T-helper 1 cell treated with Interleukin-12 subunit alpha and Interleukin-12 subunit beta and Interleukin-4 antibody, amounts not matched to agents 30 μg/mL and 1 μg/mL, for 36 hours (primary cell): Measurements from ENCODE around the gene AZIN2.
"Not testable (repeated sequence)": the region's sequence is repeated elsewhere in the genome, so short reads cannot be mapped to it uniquely, and the experiment has no call there.

Experiments used
- H3K27ac Mint-ChIP-seq: one replicate; pipeline ENCODE4 v1.8.0; 2021; ENCODE audit warnings: mild to moderate bottlenecking, mixed read lengths
- H3K27me3 Mint-ChIP-seq: one replicate; pipeline ENCODE4 v1.8.0; 2021; ENCODE audit warnings: low read depth, mixed read lengths
- H3K36me3 Mint-ChIP-seq: one replicate; pipeline ENCODE4 v1.8.0; 2021; ENCODE audit warnings: low read depth, mixed read lengths
- H3K4me1 Mint-ChIP-seq: one replicate; pipeline ENCODE4 v1.8.0; 2021; ENCODE audit warnings: low read depth, mixed read lengths
- H3K4me3 Mint-ChIP-seq: one replicate; pipeline ENCODE4 v1.8.0; 2021; ENCODE audit warnings: mild to moderate bottlenecking, moderate library complexity, mixed read lengths
- H3K9me3 Mint-ChIP-seq: one replicate; pipeline ENCODE4 v1.8.0; 2021; ENCODE audit warnings: mixed read lengths

AZIN2 gene

GRCh38 chr1:33094971-33095604 lies 14.1 kb downstream of the AZIN2 start:
- Mint-ChIP-seq H3K27ac (no peak overlapping the region), H3K9me3 (no peaks in the 10 kb centered on the region), H3K27me3 (no peaks in the 10 kb centered on the region), H3K36me3 (peaks cover 9% of the 10 kb centered on the region), H3K4me3 (no peak overlapping the region), H3K4me1 (peaks cover 52% of the 10 kb centered on the region)

GRCh38 chr1:33096363-33097005 lies 15.5 kb downstream of the AZIN2 start:
- Mint-ChIP-seq H3K4me1 (peaks cover 57% of the 10 kb centered on the region), H3K4me3 (peak overlapping the region; percentile 0), H3K27ac (peak overlapping the region; percentile 7), H3K9me3 (no peaks in the 10 kb centered on the region), H3K27me3 (no peaks in the 10 kb centered on the region), H3K36me3 (peaks cover 12% of the 10 kb centered on the region)

- peak overlapping the region; percentile 5 for H3K27ac Mint-ChIP-seq
- H3K4me1 Mint-ChIP-seq, result peaks cover 53% of the 10 kb centered on the region
- no peaks in the 10 kb centered on the region for H3K27me3 Mint-ChIP-seq
- peaks cover 12% of the 10 kb centered on the region for H3K36me3 Mint-ChIP-seq
- no peaks in the 10 kb centered on the region for H3K9me3 Mint-ChIP-seq
- H3K4me3 Mint-ChIP-seq, result no peak overlapping the region
These were observed 16.2 kb downstream of the AZIN2 start for GRCh38 chr1:33097137-33097611.

DNA sequence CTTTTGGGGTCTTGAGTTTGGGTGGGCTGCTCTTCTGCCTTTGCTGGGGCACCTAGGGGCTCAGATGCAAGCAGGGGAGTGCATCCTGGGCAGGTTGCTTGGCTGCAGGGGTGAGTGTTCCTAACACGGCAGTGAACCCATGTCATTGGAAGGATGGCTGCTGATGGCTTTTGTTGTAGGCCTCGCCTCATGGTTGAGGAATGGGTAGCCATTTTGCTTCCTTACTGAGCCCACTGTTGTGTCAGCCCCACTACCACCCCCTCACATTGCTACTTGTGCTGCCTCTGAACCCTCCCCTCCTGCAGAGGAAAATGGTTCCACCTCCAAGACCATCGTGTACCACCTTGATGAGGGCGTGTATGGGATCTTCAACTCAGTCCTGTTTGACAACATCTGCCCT lies 16.8 kb downstream of the AZIN2 start:
- Mint-ChIP-seq H3K36me3 (peaks cover 16% of the 10 kb centered on the region), H3K9me3 (no peaks in the 10 kb centered on the region), H3K27ac (peak overlapping the region; percentile 96), H3K27me3 (no peaks in the 10 kb centered on the region), H3K4me3 (peak overlapping the region; percentile 81), H3K4me1 (peaks cover 56% of the 10 kb centered on the region)

DNA sequence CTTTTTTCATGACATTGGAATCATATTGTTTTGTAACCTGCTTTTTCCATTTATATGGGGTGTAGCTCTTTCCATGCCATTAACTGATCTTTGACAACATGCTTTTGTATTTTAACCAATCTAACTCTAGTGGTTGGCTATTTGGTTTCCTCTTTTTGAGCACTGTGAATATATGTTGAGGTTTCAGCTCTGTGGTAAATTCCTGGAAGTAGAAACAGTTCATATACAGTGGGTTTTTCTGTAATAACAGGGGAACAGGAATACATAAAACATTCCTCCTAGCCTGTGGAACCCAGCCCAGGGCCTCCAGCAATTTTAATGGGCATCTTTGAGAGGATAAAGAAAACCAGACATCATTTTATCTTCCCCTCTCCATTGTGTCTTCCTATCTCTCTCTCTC lies 17.4 kb downstream of the AZIN2 start:
- H3K4me1 Mint-ChIP-seq, result peaks cover 62% of the 10 kb centered on the region
- no peaks in the 10 kb centered on the region for H3K27me3 Mint-ChIP-seq
- peak overlapping the region; percentile 96 for H3K27ac Mint-ChIP-seq
- peaks cover 22% of the 10 kb centered on the region for H3K36me3 Mint-ChIP-seq
- H3K9me3 Mint-ChIP-seq, result no peaks in the 10 kb centered on the region
- peak overlapping the region; percentile 81 for H3K4me3 Mint-ChIP-seq

DNA sequence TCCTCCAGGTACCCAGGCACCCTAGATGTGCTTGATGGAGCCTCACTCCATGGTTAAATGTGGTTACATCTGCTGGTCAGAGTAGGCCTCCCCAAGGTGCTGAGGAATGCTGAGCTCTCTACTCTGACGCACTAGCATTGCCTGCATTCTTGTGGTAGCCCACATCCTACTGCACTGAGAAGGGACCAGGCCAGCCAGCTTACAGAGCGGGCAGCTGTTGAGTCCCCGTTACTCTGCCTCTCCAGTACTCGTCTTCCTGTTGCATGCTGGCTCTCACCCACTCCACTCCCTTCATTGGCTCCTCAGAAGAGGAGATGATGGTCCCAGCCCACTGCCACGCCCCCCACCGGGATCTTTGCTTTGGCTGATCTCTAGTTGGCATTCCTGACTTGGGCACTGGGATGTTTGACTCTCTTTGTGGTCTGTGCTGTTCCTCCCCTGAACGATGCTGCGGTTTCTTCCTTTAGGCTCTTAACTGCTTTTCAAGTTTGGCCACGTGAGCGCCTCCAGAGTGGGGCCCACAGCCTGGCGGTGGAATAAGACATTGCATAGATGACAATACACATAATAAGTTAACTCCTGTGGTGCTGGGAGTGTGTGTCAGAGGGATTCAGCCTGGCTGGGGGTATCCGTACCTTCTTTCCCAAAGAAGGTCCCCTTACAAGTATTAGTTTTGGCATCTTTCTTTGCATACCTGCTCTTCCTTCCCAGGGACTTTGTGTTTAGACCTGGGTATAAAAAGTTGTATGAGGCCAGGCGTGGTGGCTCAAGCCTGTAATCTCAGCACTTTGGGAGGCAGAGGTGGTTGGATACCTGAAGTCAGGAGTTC lies 18.6 kb downstream of the AZIN2 start:
- peak overlapping the region; percentile 96 for H3K27ac Mint-ChIP-seq
- H3K4me1 Mint-ChIP-seq, result peaks cover 62% of the 10 kb centered on the region
- no peaks in the 10 kb centered on the region for H3K27me3 Mint-ChIP-seq
- H3K4me3 Mint-ChIP-seq, result peak overlapping the region; percentile 81
- H3K9me3 Mint-ChIP-seq, result no peaks in the 10 kb centered on the region
- H3K36me3 Mint-ChIP-seq, result peaks cover 26% of the 10 kb centered on the region

DNA sequence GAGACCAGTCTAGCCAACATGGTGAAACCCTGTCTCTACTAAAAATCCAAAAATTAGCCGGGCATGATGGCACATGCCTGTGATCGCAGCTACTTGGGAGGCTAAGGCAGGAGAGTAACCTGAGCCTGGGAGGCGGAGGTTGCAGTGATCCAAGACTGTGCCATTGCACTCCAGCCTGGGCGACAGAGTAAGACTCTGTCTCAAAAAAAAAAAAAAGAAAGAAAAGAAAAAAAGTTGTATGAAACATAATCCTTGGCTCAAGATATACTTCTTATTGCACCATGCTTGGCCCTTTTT lies 19.1 kb downstream of the AZIN2 start:
- not testable (repeated sequence) for H3K4me3 Mint-ChIP-seq, H3K27me3 Mint-ChIP-seq, H3K9me3 Mint-ChIP-seq
- Mint-ChIP-seq H3K36me3 (peaks cover 26% of the 10 kb centered on the region), H3K4me1 (peaks cover 56% of the 10 kb centered on the region), H3K27ac (peak overlapping the region; percentile 96)

GRCh38 chr1:33110477-33110876 lies 29.5 kb downstream of the AZIN2 start:
- Mint-ChIP-seq H3K4me3 (no peak overlapping the region), H3K27me3 (peaks cover 3% of the 10 kb centered on the region), H3K27ac (no peak overlapping the region), H3K4me1 (peaks cover 4% of the 10 kb centered on the region), H3K36me3 (peaks cover 9% of the 10 kb centered on the region), H3K9me3 (peaks cover 12% of the 10 kb centered on the region)

GRCh38 chr1:33111965-33112364 lies 31.0 kb downstream of the AZIN2 start:
- Mint-ChIP-seq H3K27me3 (peaks cover 3% of the 10 kb centered on the region), H3K4me3 (no peak overlapping the region), H3K4me1 (peaks cover 4% of the 10 kb centered on the region), H3K36me3 (peaks cover 5% of the 10 kb centered on the region), H3K27ac (no peak overlapping the region), H3K9me3 (peaks cover 12% of the 10 kb centered on the region)

- H3K9me3 Mint-ChIP-seq, result no peaks in the 10 kb centered on the region
- no peaks in the 10 kb centered on the region for H3K4me1 Mint-ChIP-seq
- H3K36me3 Mint-ChIP-seq, result no peaks in the 10 kb centered on the region
- no peaks in the 10 kb centered on the region for H3K27me3 Mint-ChIP-seq
- no peak overlapping the region for H3K4me3 Mint-ChIP-seq
- no peak overlapping the region for H3K27ac Mint-ChIP-seq
These were observed 36.6 kb downstream of the AZIN2 start for GRCh38 chr1:33117440-33118085.

GRCh38 chr1:33118274-33118673 lies 37.3 kb downstream of the AZIN2 start:
- peak overlapping the region; percentile 47 for H3K27ac Mint-ChIP-seq
- no peak overlapping the region for H3K4me3 Mint-ChIP-seq
- no peaks in the 10 kb centered on the region for H3K27me3 Mint-ChIP-seq
- H3K36me3 Mint-ChIP-seq, result no peaks in the 10 kb centered on the region
- H3K9me3 Mint-ChIP-seq, result no peaks in the 10 kb centered on the region
- no peaks in the 10 kb centered on the region for H3K4me1 Mint-ChIP-seq

GRCh38 chr1:33119050-33119449 lies 38.1 kb downstream of the AZIN2 start:
- Mint-ChIP-seq H3K4me3 (no peak overlapping the region), H3K27ac (peak overlapping the region; percentile 2), H3K36me3 (no peaks in the 10 kb centered on the region), H3K4me1 (no peaks in the 10 kb centered on the region), H3K27me3 (no peaks in the 10 kb centered on the region), H3K9me3 (no peaks in the 10 kb centered on the region)

DNA sequence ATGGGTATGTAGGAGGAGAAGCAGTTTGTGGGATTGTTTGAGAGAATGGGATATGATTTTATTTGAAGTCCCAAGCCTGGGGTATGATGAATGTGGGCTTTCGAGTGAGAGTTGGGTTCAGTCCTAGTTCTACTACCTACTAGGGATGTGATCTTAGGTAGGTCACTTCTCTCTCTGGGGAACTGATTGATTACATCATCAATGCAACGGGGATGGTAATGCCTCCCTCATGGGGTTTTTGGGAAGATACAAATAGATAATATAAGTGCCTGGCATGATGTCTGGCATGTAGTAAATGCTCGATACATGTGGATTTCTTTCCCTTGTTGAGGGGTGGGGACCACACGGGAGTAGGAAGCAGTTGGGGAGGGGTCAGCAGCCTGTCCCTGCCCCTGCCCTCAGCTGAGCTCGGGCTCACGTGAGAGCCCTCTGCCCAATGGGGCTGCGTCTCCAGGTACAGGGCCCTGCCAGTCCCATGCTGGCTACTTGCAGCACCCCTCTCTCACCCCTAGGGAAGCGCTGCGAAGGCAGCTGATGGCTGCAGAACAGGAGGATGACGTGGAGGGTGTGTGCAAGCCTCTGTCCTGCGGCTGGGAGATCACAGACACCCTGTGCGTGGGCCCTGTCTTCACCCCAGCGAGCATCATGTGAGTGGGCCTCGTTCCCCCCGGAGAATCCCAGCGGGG lies 38.7 kb downstream of the AZIN2 start:
- Mint-ChIP-seq H3K9me3 (no peaks in the 10 kb centered on the region), H3K36me3 (peaks cover 1% of the 10 kb centered on the region), H3K27ac (no peak overlapping the region), H3K4me3 (no peak overlapping the region), H3K4me1 (no peaks in the 10 kb centered on the region), H3K27me3 (no peaks in the 10 kb centered on the region)
